HG03103 (cell line): ENCODE data around the gene MKI67.

ENCODE experiments used
- ATAC-seq: cut with Tn5 transposase; IDR thresholded peaks from one replicate; pipeline ENCODE4 v1.9.1; 2021; ENCODE audit warnings: low read depth; ENCODE audit not compliant: unreplicated experiment

Gene MKI67

GRCh38 chr10:128084991-128085390, 41.2 kb downstream of the MKI67 start:
- ATAC-seq, result no peak

GRCh38 chr10:128084364-128084763, 41.9 kb downstream of the MKI67 start:
- no peak for ATAC-seq

DNA sequence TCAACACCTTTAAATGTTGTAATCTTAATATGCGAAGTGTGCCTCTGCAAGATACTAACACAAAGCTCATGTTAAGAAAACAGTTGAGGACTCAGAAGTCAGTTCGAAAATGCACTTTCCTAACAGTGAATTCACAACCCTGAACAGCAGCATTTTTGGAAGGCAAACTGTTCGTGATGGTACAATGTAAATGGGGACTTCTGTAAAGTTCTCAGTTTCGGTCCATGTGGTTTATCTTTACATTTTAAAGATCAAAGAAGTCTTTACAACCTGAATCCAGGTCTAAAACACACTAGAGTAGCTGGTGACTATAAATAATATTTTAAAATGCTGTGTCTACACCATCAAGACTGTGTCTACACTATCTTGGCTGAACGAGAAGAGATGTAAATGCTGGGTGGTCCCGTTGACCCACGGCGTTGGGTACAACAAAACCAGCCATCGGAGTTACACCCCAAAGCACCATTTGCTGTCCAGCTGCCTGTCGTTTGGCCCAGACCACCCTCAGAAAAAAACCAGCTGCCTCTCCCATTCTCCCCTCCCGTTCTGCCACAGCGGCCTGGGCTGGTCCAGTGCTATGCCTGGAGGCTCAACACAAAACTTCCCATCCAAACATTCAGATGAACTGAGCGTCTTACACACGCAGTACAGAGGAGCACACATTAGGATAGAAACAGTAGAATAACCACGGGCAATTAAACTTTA, 42.9 kb downstream of the MKI67 start:
- no peak for ATAC-seq

GRCh38 chr10:128081720-128082119, 44.5 kb downstream of the MKI67 start:
- no peak for ATAC-seq

DNA sequence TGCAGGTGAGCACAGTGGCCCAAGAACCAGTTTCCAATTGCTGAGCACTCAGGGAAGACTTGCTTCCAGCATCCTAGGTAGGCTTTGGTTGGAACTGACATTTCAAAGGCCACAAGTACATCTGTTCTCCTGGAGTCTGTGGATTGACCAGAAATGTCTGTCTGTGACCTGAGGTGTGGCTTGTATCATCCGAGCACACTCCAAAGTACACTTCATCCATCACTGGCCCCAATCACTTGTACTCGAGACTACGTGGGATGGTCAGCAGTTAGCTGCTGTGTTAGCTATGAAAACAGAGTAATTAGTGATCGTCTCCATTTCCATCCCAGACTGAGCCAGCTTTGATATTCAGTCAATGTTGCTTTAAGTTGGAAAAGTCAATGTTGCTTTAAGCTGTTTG, 45.0 kb downstream of the MKI67 start:
- no peak for ATAC-seq

DNA sequence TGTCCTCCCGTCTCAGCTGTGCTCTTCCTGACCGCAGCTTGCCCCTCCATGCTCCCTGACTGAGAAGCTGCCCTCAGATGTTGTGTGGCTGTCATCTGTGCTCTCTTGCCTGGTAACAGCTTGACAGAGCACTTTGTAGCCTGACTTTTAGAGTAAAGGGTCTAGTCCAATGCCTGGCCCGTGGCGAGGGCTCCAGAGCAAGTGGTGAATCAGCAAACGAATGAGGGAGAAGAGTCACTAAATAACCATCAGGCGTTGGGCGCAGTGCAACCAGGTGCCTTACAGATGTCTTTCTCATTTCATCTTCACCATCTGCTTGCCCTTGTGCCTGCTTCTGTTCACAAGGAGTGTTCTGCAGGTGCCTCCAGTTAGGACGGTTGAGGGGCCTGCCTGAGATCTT, 45.6 kb downstream of the MKI67 start:
- ATAC-seq, result no peak

GRCh38 chr10:128080231-128080630, 46.0 kb downstream of the MKI67 start:
- no peak for ATAC-seq

DNA sequence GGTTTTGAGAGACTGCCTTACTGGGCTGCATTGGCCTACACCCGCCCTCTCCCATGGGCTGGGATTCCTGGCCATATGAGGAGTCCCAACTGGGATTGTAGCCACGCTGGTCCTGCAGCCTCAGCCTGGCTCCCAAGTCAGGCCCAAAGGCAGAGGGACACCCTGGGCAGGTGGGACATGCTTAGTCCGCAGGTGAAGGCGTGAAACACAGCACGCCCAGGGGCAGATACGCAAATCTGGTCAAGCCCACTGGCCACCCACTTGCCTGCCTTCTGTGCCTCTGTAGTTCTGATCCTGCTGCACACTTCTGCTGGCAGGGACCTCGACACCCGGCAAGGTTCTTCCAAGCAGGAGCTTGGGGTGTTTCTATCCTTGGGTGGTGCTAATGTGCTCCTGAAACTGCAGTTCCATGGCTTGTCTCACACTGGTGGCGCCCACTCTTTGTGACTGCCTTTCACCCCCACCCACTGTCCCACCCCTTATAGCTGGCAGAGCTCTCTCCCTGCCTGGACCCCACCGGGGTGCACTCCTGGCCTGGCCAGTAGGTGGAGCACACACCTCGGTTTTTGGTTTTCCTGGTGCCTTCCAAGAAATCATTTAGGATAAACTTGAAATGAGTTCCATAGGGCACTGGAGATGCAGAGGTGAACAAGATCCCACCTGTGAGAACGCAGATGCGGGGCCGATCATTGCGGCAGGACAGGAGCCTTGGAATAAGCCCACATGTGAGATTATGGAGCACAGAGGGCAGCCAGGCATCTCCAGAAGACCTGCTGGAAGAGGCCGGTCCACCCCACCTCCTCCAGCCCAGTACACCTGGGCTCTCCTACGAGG, 47.9 kb downstream of the MKI67 start:
- ATAC-seq, result no peak

DNA sequence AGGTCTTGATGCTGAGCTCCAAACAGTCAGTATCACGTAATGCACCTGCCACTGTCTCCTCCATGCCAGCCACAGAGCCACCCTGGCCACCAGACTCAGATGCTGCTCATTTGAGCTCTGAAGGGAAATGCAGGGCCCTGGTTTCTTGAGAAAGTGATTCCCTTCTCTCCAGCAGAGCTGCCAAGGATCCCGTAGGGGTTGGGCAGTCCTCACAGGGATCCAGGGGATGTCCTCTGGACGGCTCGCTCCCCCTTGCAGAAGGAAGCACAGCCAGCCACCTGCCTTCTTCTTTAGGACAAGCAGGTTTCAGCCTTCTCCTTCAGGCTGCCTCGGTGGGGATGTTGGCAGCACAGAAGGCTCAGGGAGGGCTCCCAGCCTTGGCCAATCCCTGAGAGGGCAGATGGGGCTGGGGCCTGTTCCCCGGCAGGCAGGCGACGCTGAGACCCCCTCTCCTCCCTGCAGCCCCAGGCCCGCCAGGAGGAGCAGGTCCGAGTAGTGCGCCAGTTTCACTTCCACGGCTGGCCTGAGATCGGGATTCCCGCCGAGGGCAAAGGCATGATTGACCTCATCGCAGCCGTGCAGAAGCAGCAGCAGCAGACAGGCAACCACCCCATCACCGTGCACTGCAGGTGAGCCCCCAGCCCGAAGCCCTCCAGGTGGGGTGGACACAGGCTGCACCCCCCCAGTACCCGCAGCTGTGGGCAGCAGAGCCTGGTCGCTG, 48.9 kb downstream of the MKI67 start:
- no peak for ATAC-seq

GRCh38 chr10:128074589-128074988, 51.6 kb downstream of the MKI67 start:
- ATAC-seq, result no peak

DNA sequence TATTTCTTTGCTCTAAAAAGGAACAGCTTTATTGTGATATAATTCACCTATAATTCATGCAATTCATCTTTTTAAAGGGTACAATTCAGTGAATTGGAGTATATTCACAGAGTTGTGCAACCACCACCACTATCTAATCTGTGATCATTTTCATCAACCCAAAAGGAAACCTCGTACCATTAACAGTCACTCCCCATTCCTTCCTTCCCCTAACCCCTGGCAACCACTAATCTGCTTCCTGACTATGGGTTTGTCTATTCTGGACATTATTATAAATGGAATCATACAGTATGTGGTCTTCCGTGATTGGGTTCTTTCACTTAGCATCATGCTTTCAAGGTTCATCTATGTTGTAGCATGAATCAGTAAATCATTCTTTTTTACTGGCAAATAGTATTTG, 52.3 kb downstream of the MKI67 start:
- no peak for ATAC-seq

DNA sequence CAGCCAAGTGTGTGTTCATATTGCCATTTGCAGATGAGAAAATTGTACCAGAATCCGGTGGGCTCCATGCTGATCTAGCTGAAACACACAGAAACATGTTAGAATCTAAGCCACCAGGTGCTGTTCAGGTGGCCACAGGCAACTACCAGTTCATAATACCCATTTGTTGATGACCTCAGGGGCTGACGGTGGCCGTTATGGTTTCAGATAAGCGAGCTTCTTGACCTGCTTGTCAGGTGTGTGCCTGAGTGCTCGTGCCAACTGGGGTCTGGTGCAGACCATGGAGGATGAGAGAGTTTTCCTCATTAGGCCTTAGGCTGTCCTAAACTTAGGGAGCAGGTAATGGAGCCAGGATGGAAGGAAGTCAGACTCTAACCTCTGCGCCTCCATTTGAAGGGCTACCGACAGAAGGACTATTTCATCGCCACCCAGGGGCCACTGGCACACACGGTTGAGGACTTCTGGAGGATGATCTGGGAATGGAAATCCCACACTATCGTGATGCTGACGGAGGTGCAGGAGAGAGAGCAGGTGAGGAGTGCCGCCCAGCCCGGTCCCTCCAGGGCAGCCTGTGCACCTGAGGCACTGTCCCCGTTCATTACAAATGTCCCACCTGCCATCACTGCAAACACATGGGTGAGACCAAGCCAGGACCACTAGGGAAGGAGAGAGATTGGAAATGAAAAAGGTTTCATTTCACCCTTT, 53.1 kb downstream of the MKI67 start:
- no peak for ATAC-seq

DNA sequence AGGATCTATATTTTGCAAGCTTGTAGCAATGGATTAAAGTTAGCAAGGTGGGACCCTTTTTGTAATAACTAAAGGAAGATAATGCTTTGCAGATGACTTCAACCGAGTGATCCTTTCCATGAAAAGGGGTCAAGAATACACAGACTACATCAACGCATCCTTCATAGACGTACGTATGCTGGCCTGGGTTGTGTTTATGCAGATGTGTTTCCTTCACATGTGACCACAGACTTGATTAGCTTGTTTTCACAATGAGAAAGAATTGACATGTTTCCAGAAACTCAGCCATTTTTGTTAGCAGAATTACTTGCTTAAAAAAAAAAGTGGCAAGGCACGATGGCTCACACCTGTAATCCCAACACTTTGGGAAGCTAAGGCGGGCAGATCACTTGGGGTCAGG, 54.2 kb downstream of the MKI67 start:
- ATAC-seq, result no peak

DNA sequence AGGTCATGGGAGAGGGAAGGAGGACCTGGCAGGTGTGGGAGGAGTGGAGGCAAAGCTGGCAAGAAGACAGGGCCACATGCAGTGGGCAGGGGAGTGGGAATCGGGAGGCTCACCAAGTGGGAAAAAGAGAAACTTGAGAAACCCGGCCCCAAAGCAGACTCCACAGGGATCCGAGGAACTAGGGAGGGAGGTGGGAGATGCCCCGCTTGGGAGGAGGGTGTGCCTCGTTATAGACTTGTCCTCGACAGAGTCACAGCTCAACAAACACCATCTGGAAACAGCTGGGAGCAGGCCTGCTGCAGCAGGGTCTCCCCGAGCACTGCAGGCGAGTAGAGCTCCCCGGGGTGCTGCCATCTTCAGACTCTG, 54.8 kb downstream of the MKI67 start:
- no peak for ATAC-seq

- ATAC-seq, result no peak
Measured at GRCh38 chr10:128070721-128071416, 55.4 kb downstream of the MKI67 start.

- ATAC-seq, result no peak
Measured at GRCh38 chr10:128070161-128070560, 56.1 kb downstream of the MKI67 start.

DNA sequence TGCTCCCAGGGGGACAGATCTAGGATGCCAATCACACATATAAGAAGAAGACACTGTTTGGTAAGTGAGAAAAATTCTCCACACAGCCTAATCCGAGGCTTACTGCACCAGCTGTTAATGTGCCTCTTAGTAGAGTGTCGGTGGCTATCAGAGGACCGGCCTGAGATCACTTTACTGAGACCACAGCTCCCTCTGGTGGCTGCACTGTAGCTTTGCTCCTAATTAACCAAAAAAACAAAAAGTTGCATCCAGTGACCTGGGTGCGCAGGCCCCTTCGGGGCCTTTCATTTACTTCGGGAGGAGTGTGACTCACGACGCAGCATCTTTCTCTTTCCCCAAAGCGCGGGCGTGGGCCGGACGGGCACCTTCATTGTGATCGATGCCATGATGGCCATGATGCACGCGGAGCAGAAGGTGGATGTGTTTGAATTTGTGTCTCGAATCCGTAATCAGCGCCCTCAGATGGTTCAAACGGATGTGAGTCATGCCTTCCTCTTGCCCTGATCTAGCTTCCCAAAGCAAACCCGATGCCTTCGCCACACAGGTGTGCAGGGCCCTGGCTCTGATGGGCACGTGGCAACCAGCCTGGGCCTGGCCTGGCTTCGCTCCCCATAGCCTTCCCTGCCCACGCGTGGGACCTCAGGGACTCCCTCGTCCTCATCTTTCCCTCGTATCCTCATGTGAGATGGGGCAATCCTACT, 56.7 kb downstream of the MKI67 start:
- ATAC-seq, result no peak

DNA sequence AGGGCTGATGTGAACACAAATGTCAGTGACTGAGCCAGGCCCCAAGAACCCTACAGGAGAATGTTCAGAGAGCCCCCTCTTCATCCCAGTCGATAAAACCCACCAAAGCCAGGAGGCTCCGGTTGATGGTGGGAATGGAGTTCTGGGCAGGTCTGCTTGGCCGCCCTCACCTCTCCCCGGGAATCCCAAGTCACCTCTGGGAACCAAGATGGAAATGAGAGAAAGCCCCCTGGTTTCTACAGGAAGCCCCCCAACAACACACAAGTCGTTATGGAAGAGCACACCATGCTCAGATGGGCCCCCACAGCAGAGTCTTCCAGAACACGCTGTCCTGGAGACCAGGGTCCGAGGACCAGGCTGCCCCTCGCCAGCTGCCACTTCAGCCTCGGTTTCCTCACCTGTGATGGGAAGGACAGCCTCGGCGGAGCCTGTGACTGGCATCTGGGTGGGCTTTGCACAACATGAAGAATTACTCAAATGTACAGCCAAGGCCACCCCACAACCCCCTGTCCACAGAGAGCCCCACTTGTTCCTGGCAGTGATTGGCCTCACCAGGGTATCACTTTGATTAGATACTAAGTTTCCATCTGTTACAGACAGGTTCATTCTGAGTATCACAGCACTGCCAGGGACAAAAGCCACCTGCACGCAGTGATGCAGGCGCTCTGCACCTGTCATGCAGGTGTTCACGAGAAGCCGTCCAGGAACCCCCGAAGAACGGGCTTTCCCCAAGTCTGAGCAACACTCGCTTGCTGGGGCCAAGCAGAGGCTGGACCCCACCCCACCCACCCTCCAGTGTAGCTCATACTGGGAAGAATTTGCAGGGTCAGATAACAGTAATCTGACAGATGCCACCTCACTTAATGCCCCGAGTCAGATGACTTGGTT, 57.6 kb downstream of the MKI67 start:
- ATAC-seq, result no peak
